ENCODE results near the gene CYB5RL. TPM values are rescaled to one million over a fixed set of nuclear protein-coding genes. Genes with fewer than 3 reads are reported as not detected.

Gene CYB5RL
- total and polyA plus RNA-seq, 2 experiments from 2014 or later = 4.5 to 7.5 TPM

DNA sequence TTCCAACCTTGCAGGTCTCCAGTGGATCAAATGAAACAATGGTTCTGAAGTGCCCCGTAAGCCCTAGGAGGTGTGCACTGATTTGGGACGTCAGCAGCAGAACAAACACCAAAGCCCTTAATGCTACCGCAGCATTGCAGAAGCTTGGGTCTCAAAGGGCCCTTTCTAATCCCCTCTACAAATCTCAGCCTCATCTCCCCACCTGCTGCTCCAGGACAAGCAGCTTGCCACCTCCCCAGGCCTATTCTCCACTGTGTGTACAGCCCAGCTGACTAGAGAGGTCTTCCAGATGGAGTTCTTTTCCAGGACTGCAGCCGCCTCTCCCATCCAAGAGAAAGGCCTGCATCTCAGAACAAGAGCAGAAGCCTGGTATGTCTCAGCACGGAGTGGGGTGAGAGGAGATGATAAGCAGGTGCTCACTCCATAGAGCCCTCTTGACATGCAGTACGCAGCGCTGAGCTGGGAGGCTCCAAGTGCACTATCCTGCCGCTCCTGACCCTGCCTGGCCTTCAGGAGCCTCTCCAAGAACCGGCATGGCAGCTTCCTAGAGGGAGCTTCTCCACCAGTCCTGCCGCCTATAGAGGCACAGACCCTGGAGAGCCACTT lies 46.4 kb upstream of the CYB5RL start:
- Histone ChIP-seq H3K27ac (no peak overlapping the region), H3K4me2 (no peak overlapping the region), H3K9me2 (replicated peaks; ENCODE audit: insufficient read depth) (no peaks in the 10 kb centered on the region), H3K4me1 (ENCODE audit: insufficient read depth) (no peaks in the 10 kb centered on the region), H4K20me1 (ENCODE audit: insufficient read depth, poor library complexity, severe bottlenecking) (no peaks in the 10 kb centered on the region), H3K36me3 (replicated peaks; ENCODE audit: insufficient read depth, low read depth) (no peaks in the 10 kb centered on the region), H3K4me3 (no peak overlapping the region), H3K9me3 (ENCODE audit: low read depth) (no peaks in the 10 kb centered on the region), H3K27me3 (no peaks in the 10 kb centered on the region), H3K79me2 (peaks cover 2% of the 10 kb centered on the region), H2AFZ (no peak overlapping the region)
- no peak for DNase-seq (ENCODE audit: low spot score)
- TF ChIP-seq EZH2phosphoT487 (IDR thresholded peaks at IDR 0.05; ENCODE audit: low read depth, severe bottlenecking, unreplicated experiment) = no peak
- TF ChIP-seq EZH2 (IDR thresholded peaks at IDR 0.05; ENCODE audit: borderline replicate concordance) = no peak
- TF ChIP-seq, protein P1, sequence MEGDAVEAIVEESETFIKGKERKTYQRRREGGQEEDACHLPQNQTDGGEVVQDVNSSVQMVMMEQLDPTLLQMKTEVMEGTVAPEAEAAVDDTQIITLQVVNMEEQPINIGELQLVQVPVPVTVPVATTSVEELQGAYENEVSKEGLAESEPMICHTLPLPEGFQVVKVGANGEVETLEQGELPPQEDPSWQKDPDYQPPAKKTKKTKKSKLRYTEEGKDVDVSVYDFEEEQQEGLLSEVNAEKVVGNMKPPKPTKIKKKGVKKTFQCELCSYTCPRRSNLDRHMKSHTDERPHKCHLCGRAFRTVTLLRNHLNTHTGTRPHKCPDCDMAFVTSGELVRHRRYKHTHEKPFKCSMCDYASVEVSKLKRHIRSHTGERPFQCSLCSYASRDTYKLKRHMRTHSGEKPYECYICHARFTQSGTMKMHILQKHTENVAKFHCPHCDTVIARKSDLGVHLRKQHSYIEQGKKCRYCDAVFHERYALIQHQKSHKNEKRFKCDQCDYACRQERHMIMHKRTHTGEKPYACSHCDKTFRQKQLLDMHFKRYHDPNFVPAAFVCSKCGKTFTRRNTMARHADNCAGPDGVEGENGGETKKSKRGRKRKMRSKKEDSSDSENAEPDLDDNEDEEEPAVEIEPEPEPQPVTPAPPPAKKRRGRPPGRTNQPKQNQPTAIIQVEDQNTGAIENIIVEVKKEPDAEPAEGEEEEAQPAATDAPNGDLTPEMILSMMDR (IDR thresholded peaks at IDR 0.05; ENCODE audit: poor library complexity) = no peak
- 89% methylated on average over 10 of the region's 10 CpGs for WGBS (ENCODE audit: low lambda C conversion rate, missing lambda C conversion rate)

DNA sequence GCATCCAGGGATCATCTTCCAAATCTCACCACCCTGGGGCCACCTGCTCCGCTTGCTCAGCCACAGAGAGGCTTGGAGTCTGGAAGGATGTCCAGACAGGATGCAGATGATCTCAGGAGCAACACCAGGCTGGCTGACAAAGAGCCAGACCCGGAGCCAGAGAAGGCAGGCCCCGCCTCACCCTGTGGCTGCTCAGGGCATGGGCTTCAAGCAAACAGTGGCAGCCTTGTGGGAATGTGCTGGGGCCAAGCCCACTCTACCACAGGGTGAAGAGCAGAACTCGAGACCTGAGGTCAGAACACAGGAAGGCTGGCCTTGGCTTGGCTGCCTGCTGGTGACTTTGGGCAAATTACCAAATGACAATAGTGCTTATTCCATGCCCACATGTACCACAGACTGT lies 45.7 kb upstream of the CYB5RL start:
- Histone ChIP-seq H3K9me2 (replicated peaks; ENCODE audit: insufficient read depth) (no peaks in the 10 kb centered on the region), H3K79me2 (peaks cover 2% of the 10 kb centered on the region), H3K27me3 (no peaks in the 10 kb centered on the region), H2AFZ (no peak overlapping the region), H3K4me2 (no peak overlapping the region), H4K20me1 (ENCODE audit: insufficient read depth, poor library complexity, severe bottlenecking) (no peaks in the 10 kb centered on the region), H3K4me1 (ENCODE audit: insufficient read depth) (no peaks in the 10 kb centered on the region), H3K9me3 (ENCODE audit: low read depth) (no peaks in the 10 kb centered on the region), H3K36me3 (replicated peaks; ENCODE audit: insufficient read depth, low read depth) (no peaks in the 10 kb centered on the region), H3K27ac (no peak overlapping the region), H3K4me3 (no peak overlapping the region)
- 89% methylated on average over 4 of the region's 4 CpGs for WGBS (ENCODE audit: low lambda C conversion rate, missing lambda C conversion rate)
- TF ChIP-seq EZH2 (IDR thresholded peaks at IDR 0.05; ENCODE audit: borderline replicate concordance) = no peak
- no peak for TF ChIP-seq EZH2phosphoT487 (IDR thresholded peaks at IDR 0.05; ENCODE audit: low read depth, severe bottlenecking, unreplicated experiment)
- TF ChIP-seq, protein P1 (IDR thresholded peaks at IDR 0.05; ENCODE audit: poor library complexity) = no peak
- DNase-seq (ENCODE audit: low spot score) = no peak

DNA sequence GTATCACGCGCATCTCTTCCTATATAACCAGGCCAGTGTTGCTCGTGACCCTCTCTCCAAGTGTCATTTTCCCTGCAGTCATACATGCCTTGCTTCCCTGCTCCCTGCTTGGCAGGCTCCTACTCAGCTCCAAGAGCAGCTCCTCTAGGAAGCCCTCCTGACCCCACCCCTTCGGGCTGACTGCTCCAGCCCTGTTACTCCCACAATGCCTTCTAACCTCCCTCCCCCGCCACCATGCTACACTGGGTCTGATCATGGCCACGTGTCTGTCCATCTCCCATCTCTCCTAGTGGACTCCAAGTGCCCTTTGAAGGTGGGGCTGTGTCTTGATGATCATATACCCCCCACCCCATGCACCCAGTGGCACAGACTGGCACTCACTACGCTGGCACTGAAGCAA lies 44.8 kb upstream of the CYB5RL start:
- Histone ChIP-seq H2AFZ (no peak overlapping the region), H3K27ac (no peak overlapping the region), H3K9me2 (replicated peaks; ENCODE audit: insufficient read depth) (no peaks in the 10 kb centered on the region), H3K79me2 (peaks cover 2% of the 10 kb centered on the region), H3K4me1 (ENCODE audit: insufficient read depth) (no peaks in the 10 kb centered on the region), H3K4me2 (no peak overlapping the region), H3K27me3 (no peaks in the 10 kb centered on the region), H4K20me1 (ENCODE audit: insufficient read depth, poor library complexity, severe bottlenecking) (no peaks in the 10 kb centered on the region), H3K36me3 (replicated peaks; ENCODE audit: insufficient read depth, low read depth) (no peaks in the 10 kb centered on the region), H3K4me3 (no peak overlapping the region), H3K9me3 (ENCODE audit: low read depth) (no peaks in the 10 kb centered on the region)
- WGBS (ENCODE audit: low lambda C conversion rate, missing lambda C conversion rate) = 91% methylated on average over 7 of the region's 7 CpGs
- no peak for TF ChIP-seq EZH2phosphoT487 (IDR thresholded peaks at IDR 0.05; ENCODE audit: low read depth, severe bottlenecking, unreplicated experiment)
- TF ChIP-seq, protein P1 (IDR thresholded peaks at IDR 0.05; ENCODE audit: poor library complexity) = no peak
- TF ChIP-seq EZH2 (IDR thresholded peaks at IDR 0.05; ENCODE audit: borderline replicate concordance) = no peak
- no peak for DNase-seq (ENCODE audit: low spot score)
